ENCODE measurements around the gene TMEM252. TPM values are rescaled to one million over a fixed set of nuclear protein-coding genes. Genes with fewer than 3 reads are reported as not detected.

The TMEM252 gene
- total RNA-seq, 3 donors from 2014 or later (not counting 1 experiment from before 2014, with no cell fraction given): not detected

DNA sequence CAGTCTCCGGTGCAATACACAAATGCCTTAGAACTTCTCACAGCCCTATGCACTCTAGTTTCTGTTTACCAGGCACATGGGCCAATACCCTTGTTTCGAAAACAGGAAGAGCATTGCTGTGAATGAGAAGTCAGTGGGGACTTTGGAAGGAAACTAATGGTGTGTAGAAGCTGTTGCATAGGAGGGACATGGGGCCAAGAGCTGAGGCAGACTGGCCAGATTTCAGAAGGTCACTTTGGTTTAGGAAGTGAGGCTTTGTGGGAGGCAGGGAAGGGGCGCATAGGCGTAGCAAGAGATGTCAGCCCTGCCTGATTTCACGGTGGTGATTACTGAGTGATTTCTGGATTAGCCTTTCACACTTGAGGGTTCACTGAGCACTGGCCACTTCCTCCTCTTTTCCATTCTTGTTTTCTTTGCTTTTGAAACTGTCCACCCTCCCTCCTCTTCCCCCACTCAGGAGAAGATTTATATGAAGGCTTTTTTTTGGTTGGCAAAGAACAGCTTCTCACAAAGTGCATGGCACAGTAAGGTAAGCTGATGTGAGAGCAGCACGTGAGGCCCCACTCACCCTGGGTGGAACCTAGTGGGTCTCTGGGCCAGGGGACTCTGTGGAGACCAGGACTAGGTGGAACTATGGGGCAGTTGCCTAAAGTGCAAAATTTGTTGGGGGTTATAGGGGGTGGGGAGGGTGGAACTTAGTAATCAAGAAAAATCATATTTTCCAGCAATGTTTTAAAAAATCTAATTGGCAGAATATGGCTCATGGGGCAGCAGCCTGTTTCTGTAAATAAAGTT is 6.1 kb upstream of the TMEM252 start:
- H3K27ac ChIP-seq (ENCODE audit: low read length): peak overlapping the region; percentile 64
- no peaks in the 10 kb centered on the region for H3K9me3 ChIP-seq (ENCODE audit: control insufficient read depth, insufficient read depth, low read length)
- peak overlapping the region; percentile 25 for H3K4me3 Mint-ChIP-seq
- H3K27me3 Mint-ChIP-seq (ENCODE audit: low read depth in 2 of 2): peaks cover 0 to 7% of the 10 kb centered on the region in 2 donors
- no peak overlapping the region for H3K4me3 ChIP-seq (ENCODE audit: low read length)
- TF ChIP-seq, protein P1, sequence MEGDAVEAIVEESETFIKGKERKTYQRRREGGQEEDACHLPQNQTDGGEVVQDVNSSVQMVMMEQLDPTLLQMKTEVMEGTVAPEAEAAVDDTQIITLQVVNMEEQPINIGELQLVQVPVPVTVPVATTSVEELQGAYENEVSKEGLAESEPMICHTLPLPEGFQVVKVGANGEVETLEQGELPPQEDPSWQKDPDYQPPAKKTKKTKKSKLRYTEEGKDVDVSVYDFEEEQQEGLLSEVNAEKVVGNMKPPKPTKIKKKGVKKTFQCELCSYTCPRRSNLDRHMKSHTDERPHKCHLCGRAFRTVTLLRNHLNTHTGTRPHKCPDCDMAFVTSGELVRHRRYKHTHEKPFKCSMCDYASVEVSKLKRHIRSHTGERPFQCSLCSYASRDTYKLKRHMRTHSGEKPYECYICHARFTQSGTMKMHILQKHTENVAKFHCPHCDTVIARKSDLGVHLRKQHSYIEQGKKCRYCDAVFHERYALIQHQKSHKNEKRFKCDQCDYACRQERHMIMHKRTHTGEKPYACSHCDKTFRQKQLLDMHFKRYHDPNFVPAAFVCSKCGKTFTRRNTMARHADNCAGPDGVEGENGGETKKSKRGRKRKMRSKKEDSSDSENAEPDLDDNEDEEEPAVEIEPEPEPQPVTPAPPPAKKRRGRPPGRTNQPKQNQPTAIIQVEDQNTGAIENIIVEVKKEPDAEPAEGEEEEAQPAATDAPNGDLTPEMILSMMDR (IDR thresholded peaks at IDR 0.05): no peak
- H3K4me1 ChIP-seq (ENCODE audit: control insufficient read depth, insufficient read depth, low read length): peaks cover 13% of the 10 kb centered on the region
- no peaks in the 10 kb centered on the region for H3K9me3 Mint-ChIP-seq
- intact Hi-C loops (cut with micrococcal nuclease): no loop called here
- 17% methylated on average over 6 of the region's 6 CpGs for WGBS (ENCODE audit: insufficient coverage)
- peak overlapping the region; percentile 29 to 84 for H3K27ac Mint-ChIP-seq
- DNase-seq: peak in 1 of 2 donors; percentile 10
- H3K36me3 Mint-ChIP-seq: no peaks in the 10 kb centered on the region
- H3K27me3 ChIP-seq (ENCODE audit: control insufficient read depth, insufficient read depth, low read length): no peaks in the 10 kb centered on the region
- peaks cover 10 to 17% of the 10 kb centered on the region in 2 donors for H3K4me1 Mint-ChIP-seq
- H3K36me3 ChIP-seq (ENCODE audit: control insufficient read depth, insufficient read depth, low read length): no peaks in the 10 kb centered on the region
- peak; percentile 81 to 88 (median 86) for ATAC-seq

DNA sequence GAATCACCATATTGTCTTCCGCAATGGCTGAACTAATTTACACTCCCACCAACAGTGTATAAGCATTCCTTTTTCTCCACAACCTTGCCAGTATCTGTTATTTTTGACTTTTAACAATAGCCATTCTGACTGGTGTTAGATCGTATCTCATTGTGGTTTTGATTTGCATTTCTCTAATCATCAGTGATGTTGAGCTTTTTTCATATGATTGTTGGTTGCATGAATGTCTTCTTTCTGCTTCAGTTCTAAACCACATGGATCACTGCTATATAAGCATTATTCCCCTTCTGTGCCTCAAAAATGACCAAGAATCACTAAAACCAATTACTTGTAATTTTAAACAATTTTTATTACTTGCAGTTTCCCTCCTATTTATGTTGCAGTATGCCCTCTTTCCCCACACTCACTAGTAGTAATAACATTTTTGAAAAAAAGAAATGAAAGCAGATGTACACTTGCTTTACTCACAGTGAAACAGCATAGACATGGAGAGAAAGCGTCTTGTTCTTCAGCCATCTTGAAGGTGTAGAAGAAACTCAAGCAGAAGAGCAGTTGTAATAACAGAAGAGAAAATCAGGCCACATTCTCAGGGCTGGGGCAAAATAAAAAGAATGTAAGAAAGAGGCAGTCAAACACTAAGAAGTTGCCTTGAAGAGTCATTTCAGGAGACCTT is 4.5 kb upstream of the TMEM252 start:
- H3K36me3 Mint-ChIP-seq: no peaks in the 10 kb centered on the region
- H3K27ac Mint-ChIP-seq: no peak overlapping the region
- Histone ChIP-seq H3K27me3 (ENCODE audit: control insufficient read depth, insufficient read depth, low read length) (no peaks in the 10 kb centered on the region), H3K27ac (ENCODE audit: low read length) (no peak overlapping the region), H3K9me3 (ENCODE audit: control insufficient read depth, insufficient read depth, low read length) (no peaks in the 10 kb centered on the region), H3K4me1 (ENCODE audit: control insufficient read depth, insufficient read depth, low read length) (peaks cover 13% of the 10 kb centered on the region), H3K36me3 (ENCODE audit: control insufficient read depth, insufficient read depth, low read length) (no peaks in the 10 kb centered on the region), H3K4me3 (ENCODE audit: low read length) (no peak overlapping the region)
- DNase-seq: no peak
- no peak overlapping the region for H3K4me3 Mint-ChIP-seq
- WGBS (ENCODE audit: insufficient coverage): 88% methylated on average over 2 of the region's 3 CpGs
- H3K9me3 Mint-ChIP-seq: no peaks in the 10 kb centered on the region
- no peak for ATAC-seq
- intact Hi-C loops (cut with micrococcal nuclease): no loop called here
- TF ChIP-seq, protein P1 (IDR thresholded peaks at IDR 0.05): no peak
- peaks cover 10 to 17% of the 10 kb centered on the region in 2 donors for H3K4me1 Mint-ChIP-seq
- peaks cover 0 to 7% of the 10 kb centered on the region in 2 donors for H3K27me3 Mint-ChIP-seq (ENCODE audit: low read depth in 2 of 2)

DNA sequence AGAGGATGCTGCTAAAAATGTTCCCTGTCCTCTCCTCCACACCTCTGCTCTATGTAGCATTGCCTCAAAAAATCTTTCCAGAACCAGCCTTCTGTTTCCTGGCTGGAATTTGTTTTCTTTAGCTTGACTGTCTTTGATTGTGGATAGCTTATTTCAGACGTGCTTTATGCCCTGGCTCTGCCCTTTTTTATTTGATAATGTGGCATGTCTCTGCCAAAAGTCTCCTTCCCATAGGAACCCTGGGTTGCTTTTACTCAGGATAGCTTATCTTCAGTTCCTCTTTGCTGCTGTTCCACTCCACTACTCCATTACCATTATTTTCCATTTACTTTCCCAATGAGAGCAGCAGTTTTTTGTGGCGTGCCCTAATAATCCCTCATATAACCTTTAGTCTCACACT is 885 bp upstream of the TMEM252 start:
- no peaks in the 10 kb centered on the region for H3K9me3 Mint-ChIP-seq

More for the DNA sequence above, 885 bp upstream of the TMEM252 start:
- H3K36me3 Mint-ChIP-seq: no peaks in the 10 kb centered on the region
- DNase-seq (no peak), ATAC-seq (no peak)
- peaks cover 6 to 13% of the 10 kb centered on the region in 2 donors for H3K27me3 Mint-ChIP-seq (ENCODE audit: low read depth in 2 of 2)
- no peak overlapping the region for H3K4me3 Mint-ChIP-seq
- TF ChIP-seq, protein P1 (IDR thresholded peaks at IDR 0.05): no peak
- peaks cover 4% of the 10 kb centered on the region in 2 donors for H3K4me1 Mint-ChIP-seq
- peaks cover 7% of the 10 kb centered on the region for H3K4me1 ChIP-seq (ENCODE audit: control insufficient read depth, insufficient read depth, low read length)
- H3K9me3 ChIP-seq (ENCODE audit: control insufficient read depth, insufficient read depth, low read length): no peaks in the 10 kb centered on the region
- WGBS (ENCODE audit: insufficient coverage): 48% methylated on average over 2 of the region's 2 CpGs
- H3K27me3 ChIP-seq (ENCODE audit: control insufficient read depth, insufficient read depth, low read length): no peaks in the 10 kb centered on the region
- no peak overlapping the region for H3K4me3 ChIP-seq (ENCODE audit: low read length)
- H3K27ac ChIP-seq (ENCODE audit: low read length): no peak overlapping the region
- no peaks in the 10 kb centered on the region for H3K36me3 ChIP-seq (ENCODE audit: control insufficient read depth, insufficient read depth, low read length)
- no peak overlapping the region for H3K27ac Mint-ChIP-seq
- intact Hi-C loops (cut with micrococcal nuclease): no loop called here
